CD4-positive, alpha-beta T cell treated with Interleukin-15 for 4 hours (primary cell): ENCODE data around the gene UTS2B.
"Not testable (repeated sequence)": the region's sequence is repeated elsewhere in the genome, so short reads cannot be mapped to it uniquely, and the experiment has no call there.

Experiments
- DNase-seq: peaks from one replicate; pipeline ENCODE4 v3.0.0-alpha.2; 2020; ENCODE audit warnings: low spot score

The UTS2B gene

DNA sequence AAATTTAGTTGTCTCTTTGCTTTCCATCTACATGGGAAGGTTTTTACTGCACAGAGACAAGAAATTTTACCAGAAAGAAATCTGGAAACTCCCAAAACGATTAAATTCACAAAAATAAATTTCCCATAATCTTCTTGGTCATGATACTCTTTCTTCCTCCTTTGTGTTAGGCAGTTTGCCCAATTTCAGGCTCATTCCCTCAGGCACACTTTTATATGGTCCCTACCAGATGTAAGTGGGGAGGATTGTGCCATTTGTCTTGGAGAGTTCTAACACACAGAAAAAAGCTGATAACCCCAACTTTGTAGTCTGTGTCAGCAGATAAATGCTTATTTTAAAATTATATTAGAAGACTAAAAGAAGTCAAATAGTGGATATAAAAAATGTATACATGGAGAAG lies 50.2 kb downstream of the UTS2B start:
- no peak for DNase-seq

DNA sequence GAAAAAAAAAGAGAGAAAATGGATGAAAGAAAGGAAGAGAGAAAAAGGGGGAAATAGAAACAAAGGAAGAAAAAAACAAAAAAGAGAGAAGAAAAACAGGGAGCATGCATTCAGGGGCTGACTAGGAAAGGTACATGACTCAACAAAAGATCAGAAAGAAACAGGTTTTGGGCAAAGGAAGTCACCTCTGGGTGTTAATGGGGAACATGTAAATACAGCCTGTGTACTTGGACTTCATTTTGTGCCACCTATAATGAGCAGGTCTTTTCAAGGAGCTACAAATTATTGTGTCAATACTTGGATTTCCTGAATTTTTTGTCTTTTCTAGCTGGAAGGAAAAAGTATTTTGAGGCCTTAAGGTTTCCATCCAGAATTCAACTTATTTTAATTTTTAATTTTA lies 54.6 kb downstream of the UTS2B start:
- DNase-seq: no peak

GRCh38 chr3:191275244-191275643 lies 55.1 kb downstream of the UTS2B start:
- not testable (repeated sequence) for DNase-seq

- DNase-seq: no peak
These were observed 60.8 kb downstream of the UTS2B start for GRCh38 chr3:191269289-191270085.

DNA sequence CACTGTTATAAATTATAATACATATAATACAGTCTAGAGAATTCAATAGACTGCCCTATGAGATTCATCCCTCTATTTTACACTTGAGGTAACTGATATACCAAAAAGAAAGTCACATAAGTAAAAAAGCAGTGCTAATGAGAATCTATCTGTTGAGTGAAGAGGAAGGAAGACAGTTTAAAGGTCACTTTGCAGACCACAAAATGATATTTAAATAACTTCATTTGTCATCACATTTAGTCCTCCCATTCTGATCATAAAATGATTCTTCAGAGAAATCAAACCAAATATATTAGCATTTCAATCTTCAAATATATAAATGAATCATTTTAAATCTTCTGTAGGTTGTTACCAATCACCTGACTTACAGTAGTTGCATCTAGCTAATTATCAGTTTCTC lies 61.6 kb downstream of the UTS2B start:
- no peak for DNase-seq

- no peak for DNase-seq
These were observed 66.5 kb downstream of the UTS2B start for GRCh38 chr3:191263850-191264249.

DNA sequence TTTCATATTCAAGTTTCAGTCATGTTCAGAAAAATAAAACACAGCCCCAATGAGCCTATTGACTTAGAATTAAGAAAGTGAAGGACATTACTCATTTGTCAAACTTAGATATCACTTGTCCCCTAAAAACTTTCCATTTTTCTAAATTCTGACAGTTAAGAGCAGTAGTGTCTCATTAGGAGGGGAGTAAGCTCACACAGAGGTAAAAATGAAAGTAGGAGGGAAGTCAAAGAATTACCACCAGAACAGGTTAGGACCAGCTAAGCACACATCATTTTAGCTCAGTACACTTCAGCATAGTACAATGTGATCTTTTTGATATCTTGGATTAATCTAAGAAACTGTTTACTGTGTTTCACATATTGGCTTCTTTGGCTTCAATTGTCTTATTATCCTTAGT lies 67.0 kb downstream of the UTS2B start:
- no peak for DNase-seq

- no peak for DNase-seq
These were observed 67.7 kb downstream of the UTS2B start for GRCh38 chr3:191262650-191263049.

DNA sequence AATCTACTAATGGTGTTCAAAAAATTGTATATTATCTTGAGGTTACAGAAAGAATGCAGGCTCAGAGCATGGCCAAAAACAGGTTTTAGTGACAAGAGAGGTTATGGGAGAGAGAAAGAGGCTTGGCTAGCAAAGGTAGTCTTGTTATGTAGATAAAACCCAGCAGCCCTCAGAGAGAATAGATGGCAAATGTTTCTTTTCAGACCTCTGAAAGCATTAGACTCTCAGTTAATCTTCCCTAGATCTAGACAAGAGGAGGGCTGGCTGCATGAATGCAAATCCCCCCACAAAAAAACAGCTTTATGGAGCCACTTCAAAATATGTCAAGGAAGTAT lies 69.1 kb downstream of the UTS2B start:
- no peak for DNase-seq

DNA sequence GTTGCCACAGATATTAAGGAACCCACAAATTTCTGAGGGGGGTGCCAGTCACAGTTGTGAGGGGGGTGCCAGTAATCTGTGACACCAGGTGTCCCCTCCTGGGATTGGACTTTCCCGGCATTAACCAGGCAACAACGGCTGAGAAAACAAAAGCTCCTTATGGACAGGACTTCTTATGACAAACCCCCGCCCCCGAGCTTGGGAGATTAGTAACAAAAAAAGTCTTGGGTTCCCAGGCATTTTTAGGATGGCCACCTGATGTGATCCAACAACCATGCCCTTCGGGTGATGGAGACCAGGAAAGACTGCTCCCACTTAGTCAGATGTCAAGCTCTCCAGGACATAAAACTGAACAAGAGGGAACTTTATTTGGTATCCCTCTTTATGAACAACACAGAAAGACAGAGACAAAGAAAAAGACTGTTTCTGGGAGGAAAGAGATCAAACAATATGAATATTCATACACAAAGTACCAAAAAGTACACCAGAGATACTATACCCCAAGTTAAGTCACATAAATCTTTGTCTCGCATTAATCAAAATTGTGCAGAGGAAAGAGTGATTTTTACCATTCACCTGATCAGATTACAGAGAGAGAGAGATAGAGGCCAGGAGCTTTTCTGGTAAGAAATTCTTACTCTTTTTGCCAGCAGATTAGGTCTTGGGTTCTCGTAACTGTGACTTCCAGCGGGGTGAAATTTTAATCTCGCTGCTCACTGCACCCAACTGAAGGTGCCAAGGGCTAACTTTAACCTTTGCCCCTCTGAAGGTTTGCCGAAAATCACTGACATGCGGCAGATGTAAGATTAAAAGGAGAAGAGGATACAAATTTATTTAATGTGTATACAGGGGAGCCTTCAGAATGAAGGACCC lies 69.7 kb downstream of the UTS2B start:
- DNase-seq: no peak

DNA sequence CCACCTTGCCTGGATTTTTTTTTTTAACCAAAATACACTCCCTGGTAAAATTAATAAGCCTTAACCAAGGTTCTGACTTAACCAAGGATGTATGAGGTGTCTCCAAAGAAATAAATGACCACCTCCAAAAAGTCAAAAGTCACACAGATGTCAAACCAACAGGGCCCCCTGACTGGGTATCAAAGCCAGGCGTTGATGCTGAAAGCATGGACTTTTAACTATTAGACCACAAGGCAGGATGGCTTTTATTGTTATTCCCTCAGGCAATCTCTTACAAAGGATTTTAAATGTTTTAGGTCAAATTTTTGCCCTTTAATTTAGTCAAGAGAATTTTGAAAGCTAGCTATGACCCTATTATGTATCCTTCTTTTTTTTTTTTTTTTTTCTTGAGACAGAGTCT lies 70.8 kb downstream of the UTS2B start:
- DNase-seq: no peak

- DNase-seq: no peak
These were observed 73.0 kb downstream of the UTS2B start for GRCh38 chr3:191257286-191257685.

DNA sequence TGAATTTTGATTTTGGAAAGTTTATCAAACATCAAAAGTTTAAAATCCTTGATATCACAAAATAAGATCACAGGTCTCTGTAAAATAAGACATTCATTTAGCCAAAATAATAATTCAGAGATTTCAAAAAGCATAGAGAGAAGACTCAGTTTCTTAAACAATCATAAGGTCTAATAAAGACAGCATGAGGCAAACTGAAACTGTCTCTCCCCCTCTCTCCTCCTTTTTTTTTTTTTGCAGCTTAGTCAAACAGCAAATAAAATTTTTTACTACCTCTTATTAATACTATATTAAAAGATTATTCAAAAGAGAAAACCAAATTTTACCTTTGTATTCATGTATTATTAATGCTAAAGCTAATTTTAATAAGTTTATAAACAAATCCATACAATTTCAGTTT lies 73.9 kb downstream of the UTS2B start:
- DNase-seq: no peak

GRCh38 chr3:191255156-191255555 lies 75.2 kb downstream of the UTS2B start:
- DNase-seq: no peak

- DNase-seq: no peak
These were observed 76.0 kb downstream of the UTS2B start for GRCh38 chr3:191254098-191254873.

GRCh38 chr3:191253089-191253799 lies 77.1 kb downstream of the UTS2B start:
- DNase-seq: no peak

GRCh38 chr3:191246630-191247029 lies 83.7 kb downstream of the UTS2B start:
- DNase-seq: no peak

GRCh38 chr3:191246034-191246433 lies 84.3 kb downstream of the UTS2B start:
- DNase-seq: peak; percentile 9

- DNase-seq: no peak
These were observed 86.0 kb downstream of the UTS2B start for GRCh38 chr3:191244242-191244867.

- no peak for DNase-seq
These were observed 89.8 kb downstream of the UTS2B start for GRCh38 chr3:191240486-191240885.

- DNase-seq: no peak
These were observed 90.8 kb downstream of the UTS2B start for GRCh38 chr3:191239407-191240031.
